DMS153 treated with DMSO at 0.1 percent for 48 hours (cell line): ENCODE data around the gene FAM240B.

Source experiments
- DNase-seq: peaks from one replicate; lab custom pipeline; 2025; ENCODE audit not compliant: unreplicated experiment; lab: John Stamatoyannopoulos, UW

FAM240B gene

GRCh38 chr9:38671372-38671731 is 48.6 kb downstream of the FAM240B start:
- DNase-seq, result no peak

- no peak for DNase-seq
Observed at GRCh38 chr9:38670542-38671371, 49.2 kb downstream of the FAM240B start.

GRCh38 chr9:38668791-38669466 is 51.0 kb downstream of the FAM240B start:
- no peak for DNase-seq

- no peak for DNase-seq
Observed at GRCh38 chr9:38662763-38663593, 57.0 kb downstream of the FAM240B start.

GRCh38 chr9:38659538-38659937 is 60.4 kb downstream of the FAM240B start:
- DNase-seq, result no peak

- DNase-seq, result no peak
Observed at GRCh38 chr9:38656896-38657295, 63.0 kb downstream of the FAM240B start.

- DNase-seq, result no peak
Observed at GRCh38 chr9:38652486-38652885, 67.4 kb downstream of the FAM240B start.

GRCh38 chr9:38652044-38652443 is 67.9 kb downstream of the FAM240B start:
- DNase-seq, result no peak

GRCh38 chr9:38651400-38652042 is 68.4 kb downstream of the FAM240B start:
- no peak for DNase-seq

- DNase-seq, result no peak
Observed at GRCh38 chr9:38650564-38650963, 69.4 kb downstream of the FAM240B start.

GRCh38 chr9:38649731-38650363 is 70.1 kb downstream of the FAM240B start:
- DNase-seq, result no peak

- DNase-seq, result no peak
Observed at GRCh38 chr9:38644601-38645000, 75.3 kb downstream of the FAM240B start.
